HG02588 (cell line): ENCODE data around the gene ABTB2.
A peak's percentile ranks its signal among the peaks of the same experiment; 100 is the strongest.

Source experiments
- ATAC-seq: cut with Tn5 transposase; IDR thresholded peaks from one replicate; pipeline ENCODE4 v1.9.1; 2021; ENCODE audit warnings: mild to moderate bottlenecking, moderate library complexity; ENCODE audit not compliant: unreplicated experiment

The ABTB2 gene

DNA sequence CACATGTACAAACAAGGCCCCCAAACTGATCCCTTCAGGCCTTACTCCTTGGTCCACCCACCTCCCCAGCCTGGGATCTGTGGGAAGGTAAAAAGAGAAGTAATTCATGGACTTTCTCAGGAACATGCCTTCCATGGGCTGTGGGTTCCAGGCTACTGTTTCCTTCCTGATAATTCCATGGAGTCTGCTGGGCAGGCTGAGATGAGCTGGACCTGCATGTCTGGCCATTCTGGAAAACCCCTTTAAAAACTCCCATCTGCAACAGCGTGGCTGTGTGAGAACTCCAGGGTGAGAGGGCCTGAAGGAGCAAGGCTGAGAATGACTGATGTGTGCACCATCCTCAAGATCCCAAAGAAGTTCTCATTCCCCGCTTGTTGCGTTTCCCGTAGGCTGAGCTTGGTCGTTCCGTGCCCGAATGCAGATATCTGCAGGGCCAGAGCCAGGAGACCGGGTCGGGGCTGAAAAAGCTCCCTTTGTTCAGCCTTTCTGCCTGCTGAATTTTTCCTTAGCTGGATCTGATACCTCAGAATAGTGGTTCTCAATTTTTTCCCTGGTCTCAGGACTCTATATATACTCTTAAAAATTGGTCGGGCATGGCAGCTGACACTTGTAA is 179.5 kb downstream of the ABTB2 start:
- no peak for ATAC-seq

DNA sequence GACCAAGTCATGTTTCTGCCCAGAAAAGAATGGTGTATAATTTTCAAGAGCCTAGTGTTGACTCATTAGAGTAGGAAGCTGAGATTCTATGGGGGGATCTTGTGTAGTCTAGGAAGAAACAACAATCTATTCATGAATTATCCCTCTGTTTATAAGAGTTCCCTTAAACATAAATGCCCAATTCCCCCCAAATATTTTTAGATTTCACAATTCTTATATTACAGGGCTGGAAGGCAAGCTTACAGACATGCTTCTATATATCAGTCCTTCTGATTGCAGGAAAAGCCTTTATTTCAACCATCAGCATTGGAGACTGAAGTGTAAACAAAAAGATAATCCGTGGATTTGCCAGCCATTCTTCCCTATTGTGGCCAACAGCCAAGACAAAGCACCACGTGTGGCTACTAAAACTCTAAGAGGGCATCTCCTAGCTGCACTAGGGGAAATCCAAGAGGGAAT is 181.0 kb downstream of the ABTB2 start:
- ATAC-seq: no peak

DNA sequence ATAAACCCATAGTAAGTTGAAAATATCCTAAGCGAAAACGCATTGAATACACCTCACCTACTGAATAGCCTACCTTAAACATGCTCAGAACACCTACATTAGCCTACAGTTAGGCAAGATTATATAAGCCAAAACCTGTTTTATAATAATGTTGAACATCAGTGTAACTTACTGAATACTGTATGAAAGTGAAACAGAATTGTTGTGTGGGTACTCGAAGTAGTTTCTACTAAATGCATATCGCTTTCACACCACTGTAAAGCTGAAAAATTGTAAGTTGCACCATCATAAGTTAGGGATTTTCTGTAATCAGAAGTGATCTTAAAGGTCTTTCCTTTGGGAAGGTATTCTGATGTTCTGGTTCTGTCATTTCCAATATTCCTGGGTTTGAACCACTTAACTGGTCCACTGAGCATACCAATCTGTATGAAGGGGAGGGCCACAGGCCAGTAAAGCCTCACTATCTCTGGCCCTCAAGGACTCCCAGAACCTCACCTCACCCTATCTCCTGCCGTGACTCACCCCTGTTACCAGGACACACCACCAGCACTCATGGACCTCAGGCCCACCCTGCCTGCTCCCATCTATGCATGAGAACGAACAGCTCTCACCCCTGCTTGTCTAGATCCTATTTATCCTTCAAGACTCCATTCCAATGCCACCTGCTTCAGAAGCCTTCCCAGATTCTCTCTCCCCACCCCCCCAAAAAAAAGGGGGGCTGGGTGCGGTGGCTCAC is 182.4 kb downstream of the ABTB2 start:
- ATAC-seq: no peak

DNA sequence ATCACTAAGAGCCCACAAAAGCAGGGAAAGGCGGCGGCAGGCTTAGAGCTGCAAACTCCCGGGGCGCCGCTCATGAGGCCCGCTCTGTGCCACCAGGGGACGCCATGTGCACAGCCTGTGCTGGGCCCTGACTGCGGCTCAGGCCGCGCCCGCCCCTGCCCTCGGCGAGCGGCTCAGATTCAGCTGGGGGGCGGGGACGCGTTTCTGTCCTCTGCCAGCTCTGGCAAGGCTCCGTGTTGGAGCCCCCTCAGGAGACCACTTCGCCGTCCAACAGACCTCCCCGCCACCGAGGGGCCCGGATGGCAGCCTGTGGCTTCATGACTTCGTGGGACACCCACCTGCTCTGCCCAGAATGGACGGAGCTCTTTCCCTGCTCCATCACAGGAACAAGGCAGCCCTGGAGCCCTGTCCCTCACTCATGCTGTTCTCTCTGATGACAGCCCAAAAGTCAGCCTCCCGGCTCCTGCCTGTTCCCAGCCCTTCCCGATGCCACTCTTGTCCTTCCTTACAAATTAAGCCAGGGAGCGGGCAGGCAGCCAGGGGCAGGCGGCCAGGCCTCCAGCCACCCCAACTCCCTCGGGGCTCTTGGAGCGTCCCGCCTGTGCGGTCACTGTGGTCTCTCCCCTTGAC is 183.3 kb downstream of the ABTB2 start:
- peak; percentile 83 for ATAC-seq

DNA sequence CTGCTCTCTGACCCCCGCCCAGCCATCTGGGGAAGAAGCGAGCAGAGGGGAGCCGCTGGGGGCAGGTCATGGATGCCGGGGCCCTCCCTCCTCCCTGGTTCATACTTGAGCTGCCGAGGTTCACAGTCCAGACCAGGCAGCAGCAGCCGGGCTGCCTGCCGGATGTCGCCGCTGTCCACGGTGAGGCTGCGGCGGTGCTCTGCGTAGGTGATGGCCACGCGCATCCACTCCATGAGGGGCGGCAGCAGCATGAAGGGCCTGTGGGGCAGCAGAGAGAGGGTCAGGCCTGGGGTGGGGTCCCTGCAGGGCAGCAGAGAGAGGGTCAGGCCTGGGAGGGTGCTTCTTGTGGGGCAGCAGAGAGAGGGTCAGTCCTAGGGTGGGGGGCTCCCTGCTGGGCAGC is 184.8 kb downstream of the ABTB2 start:
- no peak for ATAC-seq

DNA sequence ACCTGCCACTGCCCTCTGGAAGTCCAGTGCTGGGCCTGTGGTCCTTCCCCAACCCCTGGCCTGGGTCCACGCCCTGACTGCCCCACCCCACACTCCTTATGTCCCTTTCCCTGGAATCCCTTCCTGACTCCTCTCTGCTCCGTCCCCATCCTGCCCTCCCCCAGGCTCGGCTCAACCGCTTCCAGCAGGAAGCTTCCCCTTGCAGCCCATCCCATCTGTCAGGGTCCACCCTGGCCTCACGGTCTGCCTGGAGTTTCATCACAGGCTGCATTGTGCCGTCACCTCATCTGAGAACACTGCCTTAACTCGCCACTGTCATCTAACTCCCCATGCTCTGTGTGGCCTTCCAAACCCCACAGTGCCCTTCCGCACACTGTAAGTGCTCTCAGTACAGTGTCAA is 188.1 kb downstream of the ABTB2 start:
- ATAC-seq: no peak

DNA sequence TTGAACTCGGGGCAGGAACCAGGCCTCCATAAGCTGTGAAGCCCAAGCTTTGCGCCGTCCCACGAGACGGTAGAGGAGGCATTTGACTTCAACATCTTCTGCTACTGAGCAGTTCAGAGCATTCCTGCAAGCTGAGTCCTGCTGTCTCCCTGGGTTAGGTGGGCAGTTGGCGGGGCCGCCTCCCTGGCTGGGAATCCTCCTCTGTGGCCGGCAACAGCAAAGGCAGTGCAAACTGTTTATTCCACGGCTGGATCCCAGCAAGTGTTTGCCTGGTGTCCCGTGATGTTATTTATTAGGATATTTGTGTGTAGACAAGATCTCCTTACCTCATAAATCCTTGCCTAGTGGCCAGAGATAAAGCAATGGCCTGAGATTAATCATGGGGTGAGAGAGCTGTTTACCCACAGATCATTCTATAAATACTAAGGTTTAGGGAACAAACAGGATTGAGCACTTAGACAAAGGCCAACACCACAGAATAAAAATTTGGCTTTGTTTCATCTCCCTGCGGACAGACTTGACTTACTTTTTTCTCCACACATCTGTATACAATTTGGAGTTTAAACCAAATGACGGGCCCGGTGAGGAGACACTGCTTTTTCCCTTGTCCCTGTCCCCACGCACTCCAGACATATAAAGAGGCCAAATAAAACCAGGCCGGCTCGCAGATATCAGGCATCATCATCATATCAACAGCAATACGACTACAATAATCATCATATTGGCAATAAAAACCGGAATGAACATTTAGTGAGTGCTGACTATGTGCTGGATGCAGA is 189.0 kb downstream of the ABTB2 start:
- no peak for ATAC-seq

DNA sequence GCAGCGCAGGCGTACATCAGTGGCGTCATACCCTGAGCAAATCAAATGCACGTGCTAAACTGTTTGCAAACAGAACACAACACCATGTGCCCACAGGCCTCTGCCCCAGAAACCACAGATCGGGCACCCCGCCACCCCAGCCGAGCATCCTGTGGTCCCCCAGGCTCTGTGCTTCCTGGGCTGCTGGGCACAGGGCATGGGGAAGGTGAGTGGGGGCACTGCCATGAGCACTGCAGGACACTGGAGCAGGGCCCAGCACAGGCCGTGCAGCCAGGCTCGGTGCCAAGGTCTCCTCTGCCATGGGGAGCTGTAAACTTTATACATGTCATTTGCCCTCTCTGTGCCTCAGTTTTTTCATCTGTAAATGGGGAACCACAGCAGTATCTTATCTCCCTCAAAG is 189.8 kb downstream of the ABTB2 start:
- ATAC-seq: no peak

DNA sequence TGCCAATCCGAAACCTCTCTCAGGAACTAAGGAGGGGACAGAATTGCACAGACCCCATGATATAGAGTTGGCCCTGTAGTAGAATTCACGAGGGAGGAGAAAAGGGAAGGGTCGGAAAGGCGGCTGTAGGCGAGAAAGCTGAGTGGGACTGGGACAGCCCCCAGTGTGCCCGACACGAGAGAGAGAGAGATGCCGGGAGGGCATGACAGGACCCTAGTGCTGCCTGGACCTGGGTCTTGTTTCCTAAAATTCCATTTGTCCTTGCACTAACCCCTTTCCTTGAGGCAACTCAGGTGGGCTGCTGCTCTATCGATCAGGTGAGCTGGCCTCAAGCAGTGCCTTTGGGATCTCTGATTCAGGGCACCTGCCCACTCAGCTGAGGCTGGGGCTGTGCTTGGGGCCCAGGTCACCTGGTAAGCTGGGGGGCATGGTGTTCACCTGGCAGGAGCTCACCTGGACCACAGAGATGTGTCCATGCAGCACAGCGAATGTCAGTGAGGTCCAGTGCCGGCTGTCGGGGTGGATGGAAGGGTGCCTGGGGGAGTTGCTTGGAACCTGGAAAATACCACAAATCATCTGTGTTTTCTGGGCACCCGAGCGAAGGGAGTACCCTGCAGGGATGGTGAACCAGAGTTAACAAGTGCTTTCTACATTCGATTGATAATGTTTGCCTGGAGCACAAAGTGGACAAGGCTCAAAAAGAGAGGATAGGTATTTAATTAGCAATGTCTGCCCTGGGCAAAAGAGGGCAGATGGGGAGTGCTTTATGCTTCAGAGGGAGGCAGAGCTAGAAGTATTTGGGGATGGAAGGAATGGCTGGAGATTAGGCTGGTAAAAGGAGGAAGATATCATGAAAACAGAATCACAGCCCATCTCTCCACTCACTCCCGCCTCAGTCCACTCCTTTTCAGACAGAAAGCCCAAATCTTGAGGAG is 190.7 kb downstream of the ABTB2 start:
- no peak for ATAC-seq

DNA sequence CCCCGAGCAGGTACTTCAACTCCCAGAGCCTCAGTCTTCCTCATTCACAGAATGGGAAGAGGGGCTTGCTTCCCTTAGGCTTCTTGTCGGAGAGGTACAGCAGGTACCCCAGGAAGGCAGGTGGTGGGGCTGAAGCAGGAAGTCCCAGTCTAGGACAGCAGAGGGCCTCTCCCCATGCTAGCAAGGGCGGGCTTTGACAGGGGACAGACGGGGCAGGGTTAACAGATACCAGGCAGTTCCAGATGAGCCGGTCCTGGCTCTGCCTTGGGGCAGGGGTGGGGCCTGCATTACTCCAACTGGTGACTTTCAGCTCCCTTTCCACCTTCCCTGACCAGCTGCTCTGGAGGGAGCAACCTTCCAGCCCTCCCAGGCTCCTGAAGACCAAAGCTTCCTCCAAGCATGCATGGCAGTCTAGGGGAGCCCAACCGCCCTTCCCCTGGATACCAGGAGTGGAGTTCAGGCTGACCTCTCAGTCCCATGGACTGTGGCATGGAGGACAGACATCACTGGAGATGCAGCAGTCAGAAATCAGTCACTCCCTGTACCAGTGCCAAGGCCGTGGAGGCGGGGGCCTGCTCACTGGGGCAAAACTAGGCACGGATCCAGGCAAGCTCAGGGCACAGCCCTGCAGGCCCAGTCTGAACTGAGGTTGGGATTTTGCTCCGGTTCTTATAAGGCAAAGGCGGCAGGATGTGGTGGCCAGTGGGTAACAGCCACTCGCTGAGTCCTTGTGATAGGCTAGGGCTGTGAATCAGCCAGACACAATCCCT is 191.8 kb downstream of the ABTB2 start:
- no peak for ATAC-seq

DNA sequence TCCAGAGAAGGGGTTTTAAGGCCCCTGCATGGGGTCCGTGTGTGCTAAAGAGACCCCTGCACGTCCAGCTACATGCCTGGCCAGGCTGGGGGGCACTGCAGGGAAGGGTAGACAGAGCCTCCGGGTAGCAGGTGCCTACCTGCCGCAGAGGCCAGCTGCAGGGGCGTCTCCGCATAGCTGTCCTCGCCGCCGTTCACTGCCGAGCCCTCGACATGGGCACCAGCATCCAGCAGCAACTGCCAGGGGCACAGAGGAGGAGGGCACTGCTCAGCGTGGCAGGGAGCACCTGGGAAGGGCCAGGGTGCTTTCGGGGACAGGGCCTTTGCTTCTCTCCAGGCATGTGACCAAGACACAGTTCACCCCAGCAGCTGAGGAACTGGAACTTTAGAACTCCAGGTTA is 192.7 kb downstream of the ABTB2 start:
- no peak for ATAC-seq

DNA sequence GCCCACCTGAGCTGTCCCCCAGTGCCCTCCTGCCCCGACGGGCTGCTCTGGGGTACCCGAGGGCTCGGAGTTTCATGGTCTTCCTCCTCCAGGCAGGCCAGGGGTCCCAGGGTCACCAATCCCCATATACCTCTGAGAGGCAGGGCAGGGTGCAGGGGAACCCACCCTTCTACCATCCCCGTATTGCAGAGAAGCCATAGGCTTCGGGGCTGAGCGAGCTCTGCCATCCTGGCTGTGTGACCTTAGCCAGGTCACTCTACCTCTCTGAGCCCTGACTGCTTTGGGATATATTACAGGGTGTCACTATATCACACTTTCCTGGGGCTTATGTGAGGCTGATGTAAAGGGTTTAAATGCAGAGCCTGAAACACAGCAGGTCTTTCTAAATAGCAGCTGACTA is 195.0 kb downstream of the ABTB2 start:
- no peak for ATAC-seq

DNA sequence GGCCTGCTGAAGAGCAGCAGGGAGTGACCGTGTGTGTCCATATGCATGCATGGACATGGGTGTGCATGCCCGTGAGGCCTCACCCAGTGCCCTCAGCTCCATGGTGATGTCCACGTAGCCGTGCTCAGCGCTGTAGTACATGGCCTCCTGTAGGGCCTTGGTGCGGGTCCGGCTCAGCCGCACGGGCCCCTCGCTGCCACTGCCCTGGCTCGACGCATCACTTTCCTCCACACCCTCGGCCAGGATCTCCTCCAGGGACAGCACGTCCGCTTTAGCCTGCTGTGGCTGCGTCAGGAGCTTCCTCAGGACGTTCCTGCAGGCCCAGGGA is 195.4 kb downstream of the ABTB2 start:
- no peak for ATAC-seq

DNA sequence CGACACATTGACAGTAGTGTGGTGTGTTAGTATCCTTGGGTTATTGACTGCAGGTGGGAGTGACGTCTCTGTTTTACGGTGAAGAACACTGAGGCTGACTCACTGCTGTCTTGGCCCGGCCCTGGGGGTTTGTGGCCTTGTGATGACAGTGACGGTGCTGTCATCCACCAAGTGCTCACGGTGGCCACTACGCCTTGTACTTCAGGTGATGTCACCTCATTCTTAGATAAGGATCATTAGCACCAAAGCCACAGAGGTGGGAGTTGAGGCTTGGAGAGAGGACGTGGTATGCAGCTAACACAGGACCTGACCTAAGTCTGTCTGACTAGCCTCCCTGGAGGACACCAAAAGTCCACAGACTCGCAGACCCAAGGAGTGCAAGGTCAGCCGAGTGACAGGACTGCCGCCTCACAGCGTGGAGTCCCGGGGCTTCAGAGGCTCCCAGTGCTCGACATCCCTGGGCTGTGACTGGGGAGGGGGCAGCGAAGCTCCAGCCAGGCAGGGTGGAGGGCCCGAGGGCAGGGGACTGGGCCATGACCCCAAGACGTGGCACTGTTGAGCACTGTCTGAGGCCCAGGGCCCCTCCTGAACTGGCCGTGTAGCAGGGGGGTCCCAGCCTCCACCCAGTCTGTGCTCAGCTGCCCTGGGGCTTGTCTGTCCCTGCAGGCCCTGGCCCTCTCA is 195.9 kb downstream of the ABTB2 start:
- ATAC-seq: no peak

DNA sequence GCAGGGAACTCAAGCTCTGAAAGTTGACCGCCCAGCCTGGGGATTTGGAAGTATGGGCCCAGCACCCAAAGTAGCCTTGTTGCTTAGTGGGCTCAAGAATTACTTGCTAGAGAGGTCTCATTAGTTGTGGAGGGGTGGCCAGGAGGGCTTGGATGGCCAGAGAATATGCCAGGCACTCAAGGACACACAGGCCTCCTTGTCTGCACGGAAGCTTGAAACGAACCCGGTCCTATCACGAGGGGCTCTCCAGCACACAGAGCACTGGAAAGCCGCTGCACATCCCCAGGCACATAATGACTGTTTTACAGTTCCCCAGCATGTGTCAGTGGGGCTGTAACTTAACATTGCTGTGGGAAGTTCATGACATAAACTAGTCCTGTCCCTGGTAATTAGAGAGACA is 196.4 kb downstream of the ABTB2 start:
- no peak for ATAC-seq

DNA sequence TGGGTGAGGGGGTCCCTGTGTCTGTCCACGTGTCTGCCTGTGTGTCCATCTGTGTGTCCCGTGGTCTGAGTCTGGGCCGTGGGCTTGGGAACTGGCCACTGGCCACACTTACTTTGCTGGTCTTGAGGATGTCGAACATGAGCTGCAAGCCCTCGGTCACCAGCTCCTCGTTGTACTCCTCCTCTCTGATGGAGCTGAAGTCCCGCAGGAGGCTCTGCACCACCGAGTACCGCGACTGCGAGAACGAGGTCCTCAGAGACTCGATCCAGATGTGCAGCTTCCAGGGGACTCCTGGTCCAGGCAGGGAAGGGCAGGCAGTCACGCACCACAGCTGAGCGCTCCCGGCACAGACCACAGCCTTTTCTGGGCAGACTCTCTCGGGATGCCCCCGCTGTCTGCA is 197.0 kb downstream of the ABTB2 start:
- no peak for ATAC-seq

DNA sequence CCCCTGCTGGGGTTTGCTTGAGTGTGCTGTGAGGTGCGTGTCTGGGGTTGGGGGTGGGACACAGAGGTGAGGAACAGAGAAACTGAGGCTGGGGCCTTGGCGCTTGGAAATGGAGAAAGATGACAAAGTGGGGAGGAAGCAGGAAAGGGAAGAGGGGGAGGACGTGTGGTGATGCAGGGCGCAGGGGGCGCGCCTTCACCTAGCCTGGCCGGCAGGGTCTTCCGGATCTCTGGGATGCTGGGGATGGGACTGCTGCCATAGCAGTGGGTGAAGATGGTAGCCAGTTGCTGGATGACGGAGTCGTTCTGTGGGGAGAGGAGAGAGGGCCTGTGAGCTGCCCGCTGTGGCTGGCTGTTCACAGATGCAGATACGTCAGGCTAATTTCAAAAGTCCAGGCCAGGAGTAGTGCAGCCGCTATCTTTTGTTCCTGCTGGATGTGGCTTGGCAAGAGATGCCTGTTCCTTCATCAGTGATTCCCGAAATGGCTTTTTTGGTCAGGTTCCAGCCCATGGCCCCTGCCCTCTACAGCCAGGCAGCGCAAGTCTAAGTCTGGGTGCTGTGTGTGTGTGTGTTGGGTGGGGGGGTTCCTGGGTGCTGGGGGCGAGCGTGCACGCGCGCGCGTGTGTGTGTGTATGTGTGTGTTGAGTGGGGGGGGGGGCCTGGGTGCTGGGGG is 197.6 kb downstream of the ABTB2 start:
- ATAC-seq: no peak

DNA sequence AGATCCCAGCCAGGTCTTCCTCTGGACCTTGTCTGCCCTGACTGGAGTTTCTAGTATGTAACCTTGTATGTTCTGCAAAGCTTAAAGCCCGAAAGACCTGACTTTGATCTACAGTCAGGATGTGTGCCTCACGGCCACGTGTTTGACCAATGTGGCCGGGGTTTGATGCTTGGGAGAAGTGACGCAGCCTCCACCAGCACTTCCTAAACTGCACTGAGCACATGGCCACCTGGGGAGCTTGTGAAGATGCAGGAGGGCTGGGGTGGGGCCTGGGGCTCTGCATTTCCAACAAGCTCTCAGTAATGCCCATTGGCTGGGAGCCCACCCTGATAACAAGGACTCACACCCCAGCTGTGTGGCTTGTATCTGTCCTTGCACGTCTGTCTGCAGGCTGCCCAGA is 199.1 kb downstream of the ABTB2 start:
- ATAC-seq: no peak

DNA sequence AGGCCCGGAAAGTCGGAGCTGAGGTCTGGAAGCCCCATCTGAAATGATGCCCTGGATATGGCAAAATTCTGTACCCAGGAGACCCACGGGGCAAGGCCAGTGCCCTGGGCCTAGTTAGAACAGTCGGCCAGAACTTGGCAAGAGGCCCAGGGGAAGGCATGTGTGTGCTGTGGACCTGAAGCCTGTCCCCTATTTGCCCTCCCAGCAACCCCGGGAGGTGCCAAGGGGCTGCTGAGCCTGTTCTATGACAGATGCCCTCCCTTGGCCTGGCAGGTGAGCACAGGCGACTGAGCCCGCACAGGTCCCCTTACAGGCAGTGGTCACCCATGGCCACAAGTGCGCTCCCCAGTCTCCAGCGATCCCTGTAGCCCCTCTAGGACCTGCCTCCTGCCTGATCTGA is 200.6 kb downstream of the ABTB2 start:
- ATAC-seq: no peak
